Anterior cingulate cortex (tissue), 58 donors: ENCODE results near the gene CENPU.
A peak's percentile ranks its signal among the peaks of the same experiment; 100 is the strongest.

Experiments used
- DNase-seq, 58 donors: peaks; one replicate each; lab custom pipeline; 2025; lab: John Stamatoyannopoulos, UW

The CENPU gene

DNA sequence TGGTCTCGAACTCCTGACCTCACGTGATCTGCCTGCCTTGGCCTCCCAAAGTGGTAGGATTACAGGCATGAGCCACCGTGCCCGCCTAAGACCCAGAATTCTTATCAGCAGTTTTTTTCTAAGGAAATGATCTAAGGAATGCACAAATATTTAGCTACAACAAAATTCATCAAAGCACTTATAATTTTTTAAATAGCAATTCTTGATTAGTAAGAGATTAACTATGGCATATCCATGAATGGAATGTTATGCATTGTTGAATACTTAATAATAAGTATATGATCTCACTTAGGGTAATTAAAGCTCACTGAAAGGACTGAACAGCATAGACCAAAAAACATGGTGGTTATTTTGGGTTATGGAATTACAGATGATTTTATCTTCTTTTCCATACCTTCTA is 18.4 kb downstream of the CENPU start:
- DNase-seq, result no peak

DNA sequence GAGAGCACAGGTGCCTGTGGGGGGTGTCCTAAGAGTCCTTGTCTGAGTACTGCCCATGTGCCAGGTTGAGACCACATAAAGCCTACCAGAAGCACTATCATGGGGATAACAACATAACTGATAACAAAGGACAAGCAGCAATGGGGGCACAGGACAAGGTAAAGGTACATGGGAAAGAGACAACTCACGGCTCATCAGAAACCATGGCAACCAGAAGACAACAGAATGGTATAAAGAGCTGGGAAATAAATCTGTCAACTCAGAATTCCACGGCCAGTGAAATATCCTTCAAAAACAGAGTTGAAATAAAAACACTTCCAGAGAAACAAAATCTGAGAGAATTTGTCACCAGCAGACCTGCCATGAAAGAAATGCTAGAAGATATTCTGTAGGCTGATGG is 20.0 kb downstream of the CENPU start:
- no peak for DNase-seq

DNA sequence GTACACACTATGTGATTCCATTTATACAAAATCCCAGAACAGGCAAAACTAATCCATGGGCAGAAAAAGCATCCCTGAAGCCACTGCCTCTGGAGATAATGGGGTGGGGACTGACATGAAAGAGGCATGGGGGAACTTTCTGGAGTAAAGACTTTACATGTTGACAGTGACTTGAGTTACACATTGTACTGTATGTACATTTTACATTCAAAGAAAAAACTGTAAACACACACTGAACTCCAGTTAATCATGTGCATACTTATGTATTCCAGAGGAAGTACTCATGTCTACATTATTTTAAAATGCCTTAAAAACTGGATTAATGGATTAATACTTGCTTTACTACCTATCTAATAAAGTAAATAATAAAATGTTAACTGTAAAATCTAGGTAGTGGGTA is 21.6 kb downstream of the CENPU start:
- DNase-seq, result no peak

DNA sequence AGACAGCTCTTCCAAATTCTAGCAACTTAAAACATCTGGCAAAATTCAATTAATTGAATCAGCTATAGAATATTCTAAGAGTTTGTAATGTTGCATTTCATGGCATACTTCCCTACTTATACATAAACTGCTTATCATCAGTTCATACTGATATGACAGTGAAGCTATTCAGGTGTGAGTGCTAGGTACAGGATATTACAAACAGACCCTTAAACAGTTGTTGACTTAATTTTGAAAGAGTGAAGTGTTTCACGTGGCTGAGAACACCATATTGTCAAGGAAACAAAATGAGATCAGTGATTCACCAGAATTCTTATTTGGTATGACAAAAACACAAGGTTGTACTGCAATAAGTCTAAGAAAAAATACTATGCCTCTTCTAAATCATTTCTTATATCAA is 27.4 kb downstream of the CENPU start:
- no peak for DNase-seq

DNA sequence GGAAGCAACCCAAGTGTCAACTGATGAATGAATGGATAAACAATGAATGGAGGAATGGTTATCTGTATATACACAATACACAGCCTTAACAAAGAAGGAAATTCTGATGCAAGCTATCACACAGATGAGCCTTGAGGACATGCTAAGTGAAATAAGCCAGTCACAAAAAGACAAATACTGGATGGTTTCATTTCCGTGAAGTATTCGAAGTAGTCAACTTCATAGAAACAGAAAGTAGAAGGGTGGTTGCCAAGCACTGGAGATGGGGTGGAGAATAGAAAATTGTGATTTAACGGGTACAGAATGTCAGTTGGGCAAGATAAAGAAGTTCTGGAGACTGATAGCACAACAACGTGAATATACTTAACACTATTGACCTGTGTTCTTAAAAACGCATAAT is 28.2 kb downstream of the CENPU start:
- no peak for DNase-seq

DNA sequence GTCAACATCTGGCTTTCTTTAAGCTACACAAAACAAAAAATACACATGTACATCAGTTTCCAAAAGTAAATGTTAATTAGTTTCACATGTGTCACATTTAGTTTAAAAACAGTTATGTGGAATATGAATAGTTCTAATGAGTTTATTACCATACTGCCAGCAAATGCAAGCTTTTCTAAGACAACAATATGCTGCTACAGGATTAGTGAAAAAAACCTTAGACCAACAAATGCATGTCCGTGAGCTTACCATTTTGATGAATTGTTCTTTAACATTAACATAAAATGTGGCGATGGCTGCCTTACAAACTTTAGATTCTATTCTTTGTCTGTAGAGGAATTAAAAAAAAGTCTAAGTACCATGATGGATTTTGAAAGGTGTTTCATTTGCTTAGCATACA is 31.8 kb downstream of the CENPU start:
- no peak for DNase-seq

DNA sequence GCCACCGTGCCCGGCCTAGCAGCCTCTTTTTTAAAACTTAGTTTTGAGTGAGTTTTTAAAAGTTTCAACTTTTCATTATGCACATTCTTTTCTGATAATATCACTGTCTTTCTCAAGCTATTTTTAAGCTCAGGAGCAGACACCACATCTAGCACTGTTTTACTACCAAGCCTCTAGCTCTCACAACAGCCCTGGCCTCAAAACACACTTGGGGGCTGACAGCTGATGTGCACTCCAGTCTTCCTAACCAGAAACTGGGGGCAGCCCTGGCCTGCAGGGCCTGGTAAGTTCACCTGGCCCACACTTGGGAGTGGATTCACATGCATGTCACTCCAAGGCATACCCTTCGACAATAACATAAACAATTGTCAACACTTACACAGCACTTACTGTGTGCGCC is 34.0 kb downstream of the CENPU start:
- DNase-seq, result no peak

DNA sequence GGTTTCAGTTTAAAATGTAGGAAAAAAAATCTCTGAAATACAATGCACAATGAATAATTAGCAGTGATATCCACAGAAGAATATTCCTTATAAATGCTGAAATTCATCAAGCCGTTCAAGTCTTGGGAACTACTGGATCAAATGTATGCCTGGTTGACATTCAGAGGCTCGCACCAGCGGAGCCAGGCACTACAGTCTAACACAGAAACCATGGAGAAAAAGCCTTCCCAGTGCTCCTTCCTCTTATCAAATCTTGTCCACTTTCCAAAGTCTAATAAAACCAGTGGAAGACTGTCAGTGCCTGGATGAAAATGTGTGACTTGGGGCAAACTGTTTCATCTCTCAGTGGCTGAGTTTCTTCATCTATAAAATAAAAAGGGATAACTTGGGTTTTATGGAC is 35.9 kb downstream of the CENPU start:
- DNase-seq, result no peak

DNA sequence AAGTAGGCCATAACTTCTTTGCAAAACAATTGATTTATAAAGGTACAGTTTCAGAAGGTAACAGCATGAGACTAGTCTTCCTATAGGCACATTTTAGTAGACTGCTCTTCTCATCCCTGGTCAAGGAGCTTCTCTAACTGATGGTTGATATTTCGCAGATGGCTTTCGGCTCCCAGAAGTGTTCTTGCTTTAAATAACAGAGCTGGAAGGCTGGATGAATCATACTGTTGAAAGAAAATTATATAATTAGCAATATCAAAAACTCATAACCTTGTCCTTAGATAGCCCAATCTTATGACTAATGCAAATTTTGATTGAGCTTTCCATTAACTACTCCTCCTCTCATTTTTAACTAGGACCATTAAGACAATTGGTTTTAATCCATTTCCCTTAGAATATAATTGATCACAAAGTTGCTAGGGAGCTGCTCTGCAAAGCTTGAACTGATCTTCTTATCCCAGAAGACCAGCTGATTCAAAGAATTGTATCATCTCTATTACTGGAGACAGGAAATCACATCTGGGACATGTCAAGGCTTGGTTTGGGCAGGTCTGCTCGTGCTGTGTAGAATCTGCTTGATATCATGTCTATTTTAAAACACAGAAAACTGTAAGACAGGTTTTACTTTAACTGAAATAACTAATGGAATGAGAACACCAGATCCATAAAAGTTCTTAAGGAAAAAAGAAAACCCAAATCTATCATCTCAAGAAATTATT is 38.6 kb downstream of the CENPU start:
- DNase-seq, result peak in 3 of 58 donors; percentile 2 to 4 (median 3)

DNA sequence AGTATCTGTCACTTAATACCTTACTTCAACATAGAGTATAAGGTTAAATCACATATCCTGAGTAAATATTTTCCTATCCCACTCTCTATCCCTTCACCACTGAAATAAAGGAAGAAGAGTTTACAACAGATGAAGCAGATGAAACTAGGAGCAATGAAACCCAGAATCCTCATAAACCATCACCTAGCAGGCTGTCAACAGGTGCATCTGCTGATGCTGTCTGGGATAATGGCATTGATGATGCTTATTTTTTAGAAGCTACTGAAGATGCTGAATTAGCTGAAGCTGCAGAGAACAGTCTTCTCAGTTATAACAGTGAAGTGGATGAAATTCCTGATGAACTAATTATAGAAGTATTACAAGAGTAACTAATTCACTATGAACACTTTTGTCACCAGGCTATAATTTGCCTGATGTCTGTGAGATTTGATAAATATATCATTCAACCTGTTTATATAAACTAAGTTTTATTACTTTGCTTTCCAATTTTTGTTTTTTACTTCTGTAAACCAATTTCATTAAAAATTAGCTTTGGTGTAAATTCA is 39.4 kb downstream of the CENPU start:
- DNase-seq, result no peak

DNA sequence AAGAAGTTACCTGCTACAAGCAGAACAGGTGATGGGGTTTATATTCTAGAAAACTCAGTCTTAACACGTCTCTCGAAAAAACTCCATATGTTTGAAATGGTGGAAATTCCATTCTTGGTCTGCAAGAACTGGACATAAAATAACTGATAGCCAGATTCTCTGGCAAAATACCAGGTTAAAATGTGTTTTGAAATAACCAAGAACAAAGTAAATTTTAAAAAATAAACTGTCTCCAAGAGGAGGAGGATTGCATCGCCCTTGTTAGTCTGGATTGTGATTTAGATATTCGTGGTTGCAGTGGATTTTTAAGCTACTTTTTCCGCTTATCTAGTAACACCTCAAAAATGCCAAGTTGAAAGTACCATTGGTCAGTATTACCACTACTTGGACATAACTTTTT is 40.8 kb downstream of the CENPU start:
- no peak for DNase-seq

DNA sequence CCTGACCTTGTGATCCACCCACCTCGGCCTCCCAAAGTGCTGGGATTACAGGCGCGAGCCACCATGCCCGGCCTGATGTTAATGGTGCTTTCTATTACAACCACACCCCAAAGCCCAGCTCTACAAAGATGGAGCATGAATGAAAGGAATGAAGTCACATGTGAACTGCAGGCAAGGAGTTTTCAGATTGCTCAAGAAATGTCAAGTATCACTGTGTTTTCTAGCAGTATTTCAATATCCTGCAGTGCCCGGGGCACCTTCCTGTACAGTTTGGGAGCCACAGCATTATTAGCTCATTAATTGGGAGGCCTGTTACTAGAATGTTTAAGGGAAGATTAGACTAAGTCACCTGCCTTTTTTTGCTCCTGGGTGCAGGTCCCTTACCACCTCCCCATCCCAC is 44.2 kb downstream of the CENPU start:
- DNase-seq, result no peak

DNA sequence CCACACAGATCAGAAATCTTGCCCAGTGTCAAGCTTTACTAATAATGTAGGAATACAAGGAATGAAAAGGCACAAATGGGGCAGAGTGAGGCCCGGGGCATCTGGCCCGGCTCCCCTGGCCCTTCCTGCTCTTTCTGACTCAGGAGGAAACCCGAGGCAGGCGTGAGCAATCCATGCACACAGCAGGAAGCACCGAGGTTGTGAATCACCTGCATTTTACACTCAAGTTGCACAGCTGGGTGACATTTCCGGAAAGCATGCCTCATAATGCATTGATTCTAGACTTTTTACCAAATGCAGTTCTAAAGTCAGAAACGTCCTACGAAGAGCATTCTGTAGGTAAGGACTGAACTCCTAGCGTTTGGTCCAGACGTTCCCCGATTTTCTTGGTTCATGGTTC is 45.4 kb downstream of the CENPU start:
- no peak for DNase-seq

DNA sequence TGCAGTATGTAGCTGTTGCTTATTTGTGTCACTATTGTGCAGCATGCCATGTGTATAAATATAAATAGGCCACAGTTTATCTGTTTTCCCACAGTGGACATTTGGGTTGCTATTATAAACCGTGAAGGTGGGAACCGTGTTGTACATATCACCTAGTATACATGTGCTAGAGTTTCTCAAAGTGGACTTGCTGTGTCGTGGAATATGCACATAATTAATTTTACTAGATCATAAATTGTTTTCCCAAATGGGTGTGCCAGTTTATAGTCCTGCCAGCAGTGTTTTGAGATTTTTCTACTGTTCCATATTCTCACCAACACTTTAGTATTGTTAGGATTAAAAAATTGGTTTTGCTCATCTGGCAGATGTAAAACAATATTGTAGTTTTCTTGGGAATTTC is 45.9 kb downstream of the CENPU start:
- DNase-seq, result no peak

DNA sequence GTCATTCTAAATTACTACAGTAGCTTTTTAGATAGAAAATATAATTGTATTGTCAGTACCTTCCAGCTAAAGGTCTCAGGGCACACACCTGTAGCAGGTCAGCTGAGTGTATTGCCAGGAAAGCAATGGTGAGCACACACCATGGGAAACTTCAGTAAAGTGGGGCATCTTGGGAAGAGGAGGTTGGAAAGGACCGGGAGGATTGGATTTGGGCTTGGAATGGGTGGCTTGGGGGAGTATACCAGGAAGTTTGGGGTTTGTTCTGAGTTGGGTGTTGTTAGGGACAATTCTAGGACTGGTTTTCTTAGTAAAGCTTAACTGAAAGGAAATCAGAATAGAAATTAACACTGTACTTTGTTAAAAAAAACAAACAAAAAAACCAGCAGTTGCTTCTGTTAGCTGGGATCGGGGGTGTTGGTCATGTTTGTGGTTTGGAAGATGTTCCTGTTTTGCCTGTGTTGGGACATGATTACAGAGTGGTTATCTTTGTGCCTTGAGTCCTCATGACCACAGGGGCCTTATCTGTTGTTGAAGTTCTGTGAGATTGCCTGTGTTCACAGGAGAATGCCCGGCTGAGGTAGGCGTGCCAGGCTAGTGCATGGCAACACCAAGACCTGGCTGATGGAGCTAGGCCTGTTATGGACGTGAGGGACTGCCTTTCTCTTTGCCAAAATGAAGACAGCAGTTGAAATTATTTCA is 49.3 kb downstream of the CENPU start:
- no peak for DNase-seq

DNA sequence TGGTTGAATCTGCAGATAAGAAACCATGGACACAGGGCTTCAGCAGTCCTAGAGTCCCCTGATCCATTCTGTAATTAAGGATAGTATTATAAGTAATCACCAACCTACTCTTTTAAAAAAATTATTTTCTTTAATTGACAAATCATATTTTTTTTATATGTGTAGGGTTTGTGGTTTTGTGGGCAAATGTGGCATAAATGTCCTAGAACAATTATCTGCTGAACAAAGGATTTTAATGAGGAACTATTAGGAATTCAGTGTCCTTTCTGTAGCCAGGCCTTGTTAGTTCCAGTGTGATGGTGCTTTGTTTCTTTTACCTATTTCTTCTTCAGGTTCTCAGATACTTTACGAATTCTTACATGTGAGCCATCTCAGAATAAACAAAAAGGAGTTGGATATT is 52.0 kb downstream of the CENPU start:
- DNase-seq, result no peak

DNA sequence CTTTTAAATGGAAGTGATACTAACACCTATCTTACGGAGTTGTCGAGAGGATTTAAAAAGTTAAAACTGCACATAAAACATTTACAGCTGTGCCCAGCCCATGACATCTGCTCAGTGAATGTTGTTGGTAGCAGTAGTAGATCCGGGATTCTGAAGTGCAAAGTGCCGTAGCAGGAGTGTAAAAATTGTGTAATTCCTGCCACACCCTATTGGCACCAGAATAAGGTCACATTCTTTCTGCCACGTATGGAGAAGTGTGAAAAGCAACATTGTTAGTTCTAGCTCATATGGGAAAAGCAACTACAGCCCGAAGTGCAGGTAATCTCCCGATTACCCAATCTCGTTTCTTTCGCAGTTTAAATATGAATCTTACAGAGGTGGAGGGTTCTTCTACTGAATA is 53.2 kb downstream of the CENPU start:
- no peak for DNase-seq

DNA sequence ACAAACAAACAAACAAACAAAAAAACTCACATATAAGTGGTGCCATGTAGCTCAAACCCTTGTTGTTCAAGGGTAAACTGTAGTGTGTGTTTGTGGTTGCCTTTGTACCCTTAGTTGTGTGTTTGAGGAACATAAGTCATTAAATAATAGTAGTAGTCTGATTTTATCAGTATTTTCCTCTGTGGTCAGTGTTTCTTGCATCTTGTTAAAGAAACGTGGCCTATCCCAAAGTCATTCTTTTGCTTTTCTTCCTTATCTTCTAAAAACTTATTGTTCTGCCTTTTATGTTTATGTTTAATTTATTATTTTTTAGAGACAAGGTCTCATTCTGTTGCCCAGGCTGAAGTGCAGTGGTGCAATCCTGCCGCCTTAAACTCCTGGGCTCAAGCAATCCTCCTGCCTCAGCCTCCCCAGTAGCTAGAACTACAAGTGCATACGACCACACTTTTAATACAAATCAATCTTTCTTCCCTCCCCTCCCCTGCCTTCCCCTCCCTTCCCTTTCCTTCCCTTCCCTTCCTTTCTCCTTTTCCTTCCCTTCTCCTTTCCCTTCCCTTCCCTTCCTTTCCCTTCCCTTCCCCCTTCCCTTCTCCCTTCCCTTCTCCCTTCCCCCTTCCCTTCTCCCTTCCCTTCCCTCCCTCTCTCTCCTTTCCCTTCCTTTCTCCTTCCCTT is 57.9 kb downstream of the CENPU start:
- DNase-seq, result no peak

DNA sequence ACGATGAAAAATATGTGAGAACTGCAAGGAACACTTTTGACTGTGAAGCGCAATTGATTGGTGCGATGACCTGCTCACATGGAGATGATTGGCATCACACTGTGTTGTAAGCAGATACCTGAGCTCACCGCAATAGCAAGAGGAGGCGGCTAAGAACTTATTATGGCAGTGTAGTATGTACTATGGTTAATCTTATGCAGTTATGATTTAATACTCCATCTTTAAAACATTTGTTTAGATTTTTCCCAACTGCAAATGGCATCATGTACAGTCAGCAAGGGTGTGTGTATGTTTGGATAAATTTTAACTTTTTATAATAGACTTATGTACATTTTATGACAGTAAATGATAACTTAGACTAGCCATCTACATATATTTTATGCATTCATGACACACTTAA is 58.9 kb downstream of the CENPU start:
- no peak for DNase-seq

DNA sequence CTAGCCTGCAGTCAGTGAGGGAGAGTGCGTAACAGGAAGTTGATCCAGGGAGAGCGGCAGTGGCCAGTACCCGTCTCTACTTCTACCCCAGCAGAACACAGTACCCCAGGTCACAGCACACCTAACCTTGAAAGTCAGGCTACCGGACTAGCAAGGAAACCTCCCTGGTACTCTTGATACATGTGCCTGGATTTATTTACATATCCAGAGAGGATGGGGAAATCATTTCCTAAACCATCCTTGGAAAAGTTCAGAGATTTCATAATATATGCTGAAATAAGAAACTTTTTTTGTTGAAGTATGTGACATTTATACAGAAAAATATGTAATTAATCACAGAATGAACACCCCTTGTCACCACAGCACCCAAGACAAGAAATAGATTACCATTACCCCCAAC is 59.9 kb downstream of the CENPU start:
- DNase-seq, result no peak

DNA sequence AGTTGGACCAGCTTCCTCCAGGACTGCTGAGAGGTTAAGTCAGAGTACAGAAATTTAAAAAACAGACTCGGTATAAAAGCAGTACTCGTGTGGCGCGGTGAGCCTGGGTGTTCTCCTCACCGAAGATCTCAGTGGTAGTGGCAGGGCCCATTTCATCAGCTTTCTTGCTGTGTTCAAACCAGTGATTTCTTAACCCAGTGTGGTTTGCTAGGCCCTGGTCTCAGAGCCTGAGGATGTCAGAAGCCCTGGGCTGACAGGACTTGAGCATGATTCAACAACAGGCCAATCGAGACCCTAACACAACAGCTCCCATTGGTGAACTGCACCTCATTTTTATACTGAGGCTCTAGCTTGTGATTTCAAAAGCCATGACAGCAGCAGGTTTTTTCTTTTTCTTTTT is 61.2 kb downstream of the CENPU start:
- DNase-seq, result no peak

DNA sequence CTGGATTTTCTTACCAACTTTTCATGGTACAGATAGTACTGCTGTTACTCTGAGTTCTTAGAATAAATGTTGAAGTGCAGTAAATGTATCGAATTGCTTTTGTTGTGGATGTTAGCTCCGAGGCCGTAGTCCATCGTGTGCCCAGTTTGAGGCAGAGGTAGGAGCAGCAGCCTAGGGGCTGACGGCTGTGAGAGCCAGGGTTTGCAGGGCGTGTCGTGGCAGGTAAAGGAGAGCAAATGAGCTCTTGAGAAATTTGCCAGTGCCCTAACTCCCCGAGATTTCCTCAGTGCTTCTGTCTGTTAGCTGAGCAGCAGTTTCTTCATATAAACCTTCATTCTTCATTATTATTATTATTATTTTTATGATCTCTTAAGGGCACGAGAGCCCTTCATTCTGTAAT is 62.8 kb downstream of the CENPU start:
- no peak for DNase-seq
